B cell (primary cell): Measurements from ENCODE around the gene RHOBTB3. TPM values are rescaled to one million over a fixed set of nuclear protein-coding genes. Genes with fewer than 3 reads are reported as not detected.

ENCODE experiments used
- ATAC-seq: fragments of 200-7000 bp; cut with Tn5 transposase; one replicate; pipeline ENCODE4 v1.10.0; 2021; ENCODE audit warnings: low read depth, mild to moderate bottlenecking, moderate number of reproducible peaks, moderate library complexity
- CTCF ChIA-PET: fragments of 350-600 bp; sonication (Branson Sonifier 250); formaldehyde crosslinking; loops from one replicate; lab custom pipeline; 2021; ENCODE audit warnings: antibody characterized with exemption, inconsistent platforms; lab: Charles Lee
- POLR2A ChIA-PET: fragments of 350-600 bp; sonication (Branson Sonifier 250); formaldehyde crosslinking; loops from one replicate; lab custom pipeline; 2021; ENCODE audit warnings: antibody characterized with exemption; lab: Charles Lee
- DNase-seq: peaks from one replicate; pipeline ENCODE4 v3.0.0; 2013
- H2AFZ ChIP-seq: 2 replicates; pipeline ENCODE4 v1.6.1; 2012; ENCODE audit warnings: mild to moderate bottlenecking, low read depth, low read length; ENCODE audit not compliant: insufficient read depth, poor library complexity, severe bottlenecking
- H3K27ac ChIP-seq, 2 donors: 1 replicate in 1 of 2; 2 replicates in 1 of 2; pipeline ENCODE4 v1.5.1; 2012 to 2013; ENCODE audit warnings: low read length in 2 of 2, mild to moderate bottlenecking in 2 of 2, moderate library complexity in 1 of 2
- H3K27me3 ChIP-seq, 4 experiments: fragments of 200-600 bp in 1 of 4; sonication (generic) in 1 of 4; replicated peaks in 1 of 4; 1 replicate in 2 of 4; 2 replicates in 2 of 4; pipeline versions ENCODE4 v1.6.1 to v1.7.0; 2013 to 2016; ENCODE audit warnings: low read length in 3 of 4, mild to moderate bottlenecking in 2 of 4, mixed read lengths in 1 of 4, moderate library complexity in 1 of 4; ENCODE audit not compliant: insufficient read depth in 4 of 4, control insufficient read depth in 3 of 4; ENCODE audit errors: control extremely low read depth in 1 of 4
- H3K36me3 ChIP-seq, 2 experiments: replicated peaks in 1 of 2; 1 replicate in 1 of 2; 2 replicates in 1 of 2; pipeline versions ENCODE4 v1.6.1 to v1.7.1; 2013; ENCODE audit warnings: low read length in 1 of 2; ENCODE audit not compliant: insufficient read depth in 2 of 2, control insufficient read depth in 1 of 2; ENCODE audit errors: control extremely low read depth in 1 of 2, extremely low read depth in 1 of 2
- H3K4me1 ChIP-seq, 2 donors: fragments of 200-600 bp in 1 of 2; sonication (generic) in 1 of 2; 1 replicate in 1 of 2; 2 replicates in 1 of 2; pipeline versions ENCODE4 v1.5.1 to v1.6.1; 2013 to 2017; ENCODE audit warnings: low read length in 2 of 2; ENCODE audit not compliant: control insufficient read depth in 2 of 2, insufficient read depth in 2 of 2
- H3K4me2 ChIP-seq: replicated peaks from 2 replicates; pipeline ENCODE3; 2012; ENCODE audit warnings: mild to moderate bottlenecking, low read depth, low read length; ENCODE audit not compliant: poor library complexity, severe bottlenecking
- H3K4me3 ChIP-seq, 5 experiments: fragments of 200-600 bp in 1 of 5; sonication (generic) in 1 of 5; 1 replicate in 3 of 5; 2 replicates in 2 of 5; pipeline versions ENCODE4 v1.5.1 to v1.7.0; 2011 to 2016; ENCODE audit warnings: low read length in 4 of 5, mild to moderate bottlenecking in 4 of 5, low read depth in 2 of 5, control low read depth in 1 of 5, moderate library complexity in 1 of 5; ENCODE audit not compliant: insufficient read depth in 1 of 5; ENCODE audit errors: control extremely low read depth in 1 of 5, extremely low read depth in 1 of 5
- H3K79me2 ChIP-seq: fragments of 200-600 bp; sonication (generic); one replicate; pipeline ENCODE4 v1.6.0; 2016; ENCODE audit warnings: low read length; ENCODE audit not compliant: control insufficient read depth, insufficient read depth
- H3K9ac ChIP-seq: fragments of 200-600 bp; sonication (generic); 2 replicates; pipeline ENCODE4 v1.6.1; 2017; ENCODE audit warnings: mild to moderate bottlenecking, low read length, moderate library complexity
- H3K9me3 ChIP-seq, 3 donors: one replicate each; pipeline versions ENCODE4 v1.6.1 to v1.7.1; 2013; ENCODE audit warnings: low read length in 2 of 3; ENCODE audit not compliant: control insufficient read depth in 2 of 3, insufficient read depth in 1 of 3; ENCODE audit errors: control extremely low read depth in 1 of 3
- H4K20me1 ChIP-seq: 2 replicates; pipeline ENCODE4 v1.6.0; 2012; ENCODE audit warnings: mild to moderate bottlenecking, low read length; ENCODE audit not compliant: insufficient read depth, control insufficient read depth, poor library complexity, severe bottlenecking
- H3K27ac Mint-ChIP-seq: one replicate; pipeline ENCODE4 v1.8.0; 2021; ENCODE audit warnings: mixed read lengths
- H3K27me3 Mint-ChIP-seq: one replicate; pipeline ENCODE4 v1.8.0; 2021; ENCODE audit warnings: mixed read lengths
- H3K4me1 Mint-ChIP-seq: one replicate; pipeline ENCODE4 v1.8.0; 2021; ENCODE audit warnings: mixed read lengths
- H3K4me3 Mint-ChIP-seq: one replicate; pipeline ENCODE4 v1.8.0; 2021; ENCODE audit warnings: mixed read lengths
- H3K9me3 Mint-ChIP-seq: one replicate; pipeline ENCODE4 v1.8.0; 2022; ENCODE audit warnings: mixed read lengths; ENCODE audit not compliant: insufficient read depth
- EZH2 ChIP-seq: IDR thresholded peaks from 2 replicates; pipeline ENCODE4 v1.6.1; 2012; ENCODE audit warnings: borderline replicate concordance, low read depth, mild to moderate bottlenecking, moderate library complexity, low read length; ENCODE audit not compliant: insufficient read depth, poor library complexity, severe bottlenecking
- WGBS: methylation state at CpG from one replicate; pipeline ENCODE4 v1.1.5; 2013; ENCODE audit warnings: missing lambda C conversion rate; ENCODE audit not compliant: insufficient coverage; 5-methylcytosine and 5-hydroxymethylcytosine counted together
- intact Hi-C: fragments of 100-400 bp; cut with micrococcal nuclease; formaldehyde crosslinking; loops from one replicate; pipeline ENCODE4 v1.10.0; 2022
- polyA plus RNA-seq: library from polyadenylated mRNA; depleted of rRNA; stranded (reverse); fragments of >200 nt; gene quantifications from 2 replicates; pipeline ENCODE4 v1.2.3, GENCODE V29; 2012
- total RNA-seq, 2 donors: library from RNA; stranded (reverse); fragments of 120-200 nt in 1 of 2; gene quantifications; 1 replicate in 1 of 2; 2 replicates in 1 of 2; pipeline versions ENCODE4 v1.2.3 to v1.2.4, GENCODE V29; 2013 to 2022
- TF ChIP-seq, protein P1 (sequence below): fragments of 200-600 bp; IDR thresholded peaks from one replicate; pipeline ENCODE4 v1.8.0; 2022; ENCODE audit warnings: antibody characterized with exemption, mild to moderate bottlenecking

The RHOBTB3 gene
- total and polyA plus RNA-seq, 2 donors (not counting 1 experiment from before 2014, with no cell fraction given), result 1.7 to 5.0 TPM

DNA sequence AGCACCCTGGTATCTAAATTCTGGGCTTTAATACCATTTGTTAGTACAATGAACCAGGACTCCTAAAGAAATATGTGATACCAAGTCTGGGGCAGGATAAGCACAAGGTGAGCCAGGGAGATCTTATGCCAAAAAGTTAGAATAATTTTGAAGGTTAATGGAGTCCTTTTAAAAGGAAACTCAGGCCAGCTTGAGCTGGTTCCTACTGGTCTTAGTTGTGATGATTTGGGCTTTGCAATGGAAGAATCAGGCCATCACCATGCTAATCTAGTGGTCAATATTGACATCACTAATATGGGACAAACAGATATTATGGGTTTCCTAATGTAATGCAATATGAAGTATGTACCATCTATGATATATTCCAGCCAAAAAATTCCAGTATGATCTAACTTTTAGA, 40.8 kb upstream of the RHOBTB3 start:
- DNase-seq (no peak), ATAC-seq (no peak)
- H3K79me2 ChIP-seq, result no peaks in the 10 kb centered on the region
- H3K4me1 Mint-ChIP-seq, result no peaks in the 10 kb centered on the region
- H3K9me3 ChIP-seq, result no peaks in the 10 kb centered on the region
- H3K9me3 Mint-ChIP-seq, result peaks cover 4% of the 10 kb centered on the region
- POLR2A ChIA-PET, result no interaction called here
- peaks cover 0 to 4% (median 0%) of the 10 kb centered on the region in 4 experiments for H3K27me3 ChIP-seq
- no peak overlapping the region for H3K27ac ChIP-seq
- no peak overlapping the region for H3K4me2 ChIP-seq
- intact Hi-C loops, result no loop called here
- H3K4me3 ChIP-seq, result no peak overlapping the region
- no peaks in the 10 kb centered on the region for H4K20me1 ChIP-seq
- H3K4me1 ChIP-seq, result no peaks in the 10 kb centered on the region
- CTCF ChIA-PET, result no interaction called here
- no peaks in the 10 kb centered on the region for H3K36me3 ChIP-seq
- no peak overlapping the region for H3K9ac ChIP-seq
- TF ChIP-seq EZH2, result no peak
- TF ChIP-seq, protein P1, sequence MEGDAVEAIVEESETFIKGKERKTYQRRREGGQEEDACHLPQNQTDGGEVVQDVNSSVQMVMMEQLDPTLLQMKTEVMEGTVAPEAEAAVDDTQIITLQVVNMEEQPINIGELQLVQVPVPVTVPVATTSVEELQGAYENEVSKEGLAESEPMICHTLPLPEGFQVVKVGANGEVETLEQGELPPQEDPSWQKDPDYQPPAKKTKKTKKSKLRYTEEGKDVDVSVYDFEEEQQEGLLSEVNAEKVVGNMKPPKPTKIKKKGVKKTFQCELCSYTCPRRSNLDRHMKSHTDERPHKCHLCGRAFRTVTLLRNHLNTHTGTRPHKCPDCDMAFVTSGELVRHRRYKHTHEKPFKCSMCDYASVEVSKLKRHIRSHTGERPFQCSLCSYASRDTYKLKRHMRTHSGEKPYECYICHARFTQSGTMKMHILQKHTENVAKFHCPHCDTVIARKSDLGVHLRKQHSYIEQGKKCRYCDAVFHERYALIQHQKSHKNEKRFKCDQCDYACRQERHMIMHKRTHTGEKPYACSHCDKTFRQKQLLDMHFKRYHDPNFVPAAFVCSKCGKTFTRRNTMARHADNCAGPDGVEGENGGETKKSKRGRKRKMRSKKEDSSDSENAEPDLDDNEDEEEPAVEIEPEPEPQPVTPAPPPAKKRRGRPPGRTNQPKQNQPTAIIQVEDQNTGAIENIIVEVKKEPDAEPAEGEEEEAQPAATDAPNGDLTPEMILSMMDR, result no peak
- peaks cover 3% of the 10 kb centered on the region for H3K27me3 Mint-ChIP-seq
- H3K4me3 Mint-ChIP-seq, result no peak overlapping the region
- H2AFZ ChIP-seq, result no peak overlapping the region
- no peak overlapping the region for H3K27ac Mint-ChIP-seq

DNA sequence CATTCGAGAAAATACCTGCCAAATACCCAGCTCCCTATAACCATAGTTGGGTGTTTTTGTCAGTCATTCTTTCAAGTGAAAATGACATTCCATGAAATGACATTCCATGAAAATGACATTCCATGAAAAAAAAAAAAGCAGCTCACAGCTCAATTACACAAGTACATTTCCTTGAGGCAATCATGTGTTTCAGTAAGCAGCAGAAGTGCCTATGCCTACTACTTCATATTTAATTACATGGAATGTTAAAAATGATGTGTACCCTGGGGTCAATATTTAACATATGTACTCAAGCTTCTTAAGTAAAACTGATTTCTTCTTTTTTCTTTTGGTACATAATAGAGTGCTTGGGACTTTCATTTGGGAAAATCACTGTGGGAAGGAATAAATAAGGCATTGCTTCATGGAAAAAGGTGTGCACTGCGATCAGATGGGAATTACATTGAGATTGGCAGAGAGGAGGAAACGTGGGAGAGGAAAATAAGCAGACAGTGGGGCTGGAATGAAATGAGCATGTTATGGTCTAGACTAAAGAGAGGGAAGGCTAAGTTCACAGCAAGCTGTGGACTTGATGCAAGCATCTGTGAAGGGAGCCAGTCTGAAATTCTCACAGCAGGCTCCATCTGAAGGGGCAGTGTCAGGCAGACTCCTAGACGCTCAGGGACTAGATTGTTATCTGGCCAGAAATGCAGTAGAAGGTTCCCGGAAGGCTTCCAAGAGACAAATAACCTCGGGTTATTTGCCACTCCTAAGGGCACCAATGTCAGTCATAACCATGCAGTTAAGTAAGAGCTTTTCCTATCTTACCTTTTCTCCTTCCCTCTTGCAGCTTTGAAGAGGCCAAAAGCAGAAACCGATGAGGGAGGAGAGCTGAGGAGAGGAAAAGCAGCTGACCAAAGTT, 33.1 kb upstream of the RHOBTB3 start:
- no peaks in the 10 kb centered on the region for H3K4me1 Mint-ChIP-seq
- Histone ChIP-seq H2AFZ (no peak overlapping the region), H3K4me2 (no peak overlapping the region), H3K4me3 (no peak overlapping the region), H3K79me2 (no peaks in the 10 kb centered on the region), H3K9ac (no peak overlapping the region), H3K27ac (no peak overlapping the region), H3K27me3 (no peaks in the 10 kb centered on the region), H4K20me1 (no peaks in the 10 kb centered on the region), H3K9me3 (no peaks in the 10 kb centered on the region), H3K36me3 (no peaks in the 10 kb centered on the region), H3K4me1 (no peaks in the 10 kb centered on the region)
- TF ChIP-seq, protein P1, result no peak
- TF ChIP-seq EZH2, result no peak
- H3K9me3 Mint-ChIP-seq, result no peaks in the 10 kb centered on the region
- DNase-seq (no peak), ATAC-seq (no peak)
- CTCF ChIA-PET, result no interaction called here
- peaks cover 17% of the 10 kb centered on the region for H3K27me3 Mint-ChIP-seq
- no peak overlapping the region for H3K4me3 Mint-ChIP-seq
- intact Hi-C loops, result no loop called here
- no peak overlapping the region for H3K27ac Mint-ChIP-seq
- WGBS, result 90% methylated on average over 3 of the region's 7 CpGs
- POLR2A ChIA-PET, result no interaction called here
